ENCODE measurements around the gene INVS. TPM values are rescaled to one million over a fixed set of nuclear protein-coding genes. Genes with fewer than 3 reads are reported as not detected.

Gene INVS
- total and polyA plus RNA-seq, 3 donors from 2014 or later = 13.3 to 37.1 (median 31.7) TPM

DNA sequence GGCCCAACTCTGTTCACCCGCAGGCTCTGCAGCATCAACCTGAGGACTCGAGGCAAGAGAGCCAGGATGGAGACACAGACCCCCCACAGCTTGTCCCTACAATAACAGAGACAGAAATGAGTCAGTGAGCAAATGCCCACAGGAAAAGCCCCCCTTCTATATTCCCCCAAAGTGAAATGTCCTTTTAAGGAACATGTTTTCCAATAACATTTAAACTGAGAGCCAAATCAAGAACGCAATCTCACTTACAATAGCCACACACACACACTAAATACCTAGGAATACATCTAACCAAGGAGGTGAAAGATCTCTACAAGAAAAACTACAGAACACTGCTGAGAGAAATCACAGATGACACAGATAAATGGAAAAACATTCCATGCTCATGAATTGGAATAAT is 204.7 kb downstream of the INVS start:
- H3K4me3 ChIP-seq = no peak overlapping the region
- no peak overlapping the region for H3K27ac ChIP-seq
- TF ChIP-seq POLR2A (IDR thresholded peaks at IDR 0.05) = no peak
- TF ChIP-seq, protein P1, sequence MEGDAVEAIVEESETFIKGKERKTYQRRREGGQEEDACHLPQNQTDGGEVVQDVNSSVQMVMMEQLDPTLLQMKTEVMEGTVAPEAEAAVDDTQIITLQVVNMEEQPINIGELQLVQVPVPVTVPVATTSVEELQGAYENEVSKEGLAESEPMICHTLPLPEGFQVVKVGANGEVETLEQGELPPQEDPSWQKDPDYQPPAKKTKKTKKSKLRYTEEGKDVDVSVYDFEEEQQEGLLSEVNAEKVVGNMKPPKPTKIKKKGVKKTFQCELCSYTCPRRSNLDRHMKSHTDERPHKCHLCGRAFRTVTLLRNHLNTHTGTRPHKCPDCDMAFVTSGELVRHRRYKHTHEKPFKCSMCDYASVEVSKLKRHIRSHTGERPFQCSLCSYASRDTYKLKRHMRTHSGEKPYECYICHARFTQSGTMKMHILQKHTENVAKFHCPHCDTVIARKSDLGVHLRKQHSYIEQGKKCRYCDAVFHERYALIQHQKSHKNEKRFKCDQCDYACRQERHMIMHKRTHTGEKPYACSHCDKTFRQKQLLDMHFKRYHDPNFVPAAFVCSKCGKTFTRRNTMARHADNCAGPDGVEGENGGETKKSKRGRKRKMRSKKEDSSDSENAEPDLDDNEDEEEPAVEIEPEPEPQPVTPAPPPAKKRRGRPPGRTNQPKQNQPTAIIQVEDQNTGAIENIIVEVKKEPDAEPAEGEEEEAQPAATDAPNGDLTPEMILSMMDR (IDR thresholded peaks at IDR 0.05) = no peak
- no peaks in the 10 kb centered on the region for H3K27me3 ChIP-seq
- no peak for DNase-seq
- H3K9me3 ChIP-seq = no peaks in the 10 kb centered on the region
- no peaks in the 10 kb centered on the region for H3K36me3 ChIP-seq (ENCODE audit: low read depth, missing control alignments)
- H3K4me1 ChIP-seq = no peaks in the 10 kb centered on the region
- WGBS, 2 donors = 96% methylated on average over 3 of the region's 3 CpGs
- intact Hi-C loops (cut with DNase I; ENCODE audit: low total_unique reads) = no loop called here

DNA sequence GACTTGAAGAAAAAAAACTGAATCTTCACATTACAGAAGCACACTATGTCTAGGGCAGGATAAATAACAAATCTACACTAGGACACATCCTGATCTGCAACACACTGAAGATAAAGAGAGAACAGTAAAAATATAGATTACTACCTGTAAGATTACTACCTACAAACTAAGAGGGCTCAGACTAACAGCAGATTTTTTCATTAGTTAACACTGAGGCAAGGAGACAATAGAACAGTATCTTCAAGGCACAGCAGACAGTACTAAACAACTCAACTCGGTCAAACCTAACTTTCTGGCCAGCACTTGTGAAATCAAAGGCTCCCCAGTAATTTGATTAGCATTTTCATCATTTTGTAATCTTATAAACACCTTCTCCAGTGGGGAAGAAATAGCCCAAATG is 207.2 kb downstream of the INVS start:
- intact Hi-C loops (cut with DNase I; ENCODE audit: low total_unique reads) = no loop called here
- no peak for DNase-seq
- Histone ChIP-seq H3K27me3 (no peaks in the 10 kb centered on the region), H3K36me3 (ENCODE audit: low read depth, missing control alignments) (no peaks in the 10 kb centered on the region), H3K4me1 (no peaks in the 10 kb centered on the region), H3K9me3 (no peaks in the 10 kb centered on the region), H3K4me3 (no peak overlapping the region), H3K27ac (no peak overlapping the region)
- TF ChIP-seq POLR2A (IDR thresholded peaks at IDR 0.05) = no peak
- TF ChIP-seq, protein P1 (IDR thresholded peaks at IDR 0.05) = no peak
- 94 to 100% methylated on average over 1 of the region's 1 CpG for WGBS, 2 donors

DNA sequence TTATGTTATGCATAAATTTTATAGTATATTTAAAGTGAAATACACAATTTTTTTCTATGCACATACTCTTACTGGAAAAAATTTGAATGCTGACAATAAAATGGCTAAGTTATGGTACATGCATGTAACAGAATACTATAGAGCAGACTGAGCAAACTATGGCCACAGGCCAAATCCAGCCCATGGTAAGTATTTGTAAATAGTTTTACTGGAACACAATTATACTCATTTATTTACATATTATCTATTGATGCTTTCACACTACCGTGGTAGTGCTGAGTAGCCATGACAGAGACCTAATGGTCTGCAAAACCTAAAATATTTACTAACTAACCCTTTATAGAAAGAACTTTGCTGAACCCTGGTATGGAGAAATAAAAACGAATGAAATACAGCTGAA is 208.0 kb downstream of the INVS start:
- Histone ChIP-seq H3K4me1 (no peaks in the 10 kb centered on the region), H3K36me3 (ENCODE audit: low read depth, missing control alignments) (no peaks in the 10 kb centered on the region), H3K27ac (no peak overlapping the region), H3K9me3 (no peaks in the 10 kb centered on the region), H3K4me3 (no peak overlapping the region), H3K27me3 (no peaks in the 10 kb centered on the region)
- TF ChIP-seq POLR2A (IDR thresholded peaks at IDR 0.05) = no peak
- TF ChIP-seq, protein P1 (IDR thresholded peaks at IDR 0.05) = no peak
- DNase-seq = no peak
- WGBS, 2 donors = 84 to 88% methylated on average over 2 of the region's 2 CpGs
- intact Hi-C loops (cut with DNase I; ENCODE audit: low total_unique reads) = no loop called here

DNA sequence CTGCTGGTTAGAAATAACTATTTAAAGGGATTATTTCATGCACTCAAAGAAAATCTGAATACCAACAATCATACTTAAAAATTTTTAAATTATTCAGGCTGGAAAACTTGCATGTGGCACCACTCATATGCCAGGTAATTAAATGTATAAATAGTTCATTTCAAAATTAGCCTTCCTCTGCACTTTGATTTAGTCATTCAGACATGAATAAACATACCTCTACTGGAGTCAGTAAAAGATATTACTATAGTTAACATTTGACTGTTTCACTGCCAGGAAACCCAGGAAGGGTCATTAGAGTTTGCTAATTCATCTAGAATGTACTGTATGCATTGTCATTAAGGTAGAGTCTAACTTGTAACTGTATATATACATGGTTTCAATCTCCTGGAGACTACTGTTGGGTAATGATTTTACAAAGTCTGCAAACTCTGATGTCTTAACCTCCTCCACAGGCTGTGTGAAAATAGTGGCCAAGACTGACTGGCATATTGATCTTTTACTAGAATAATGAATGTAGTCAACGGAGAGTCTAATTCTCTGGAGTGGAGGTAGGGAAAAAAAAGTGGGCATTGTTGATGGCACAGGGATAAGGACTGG is 210.0 kb downstream of the INVS start:
- WGBS, 2 donors = 94 to 96% methylated on average over 1 of the region's 1 CpG
- no peaks in the 10 kb centered on the region for H3K4me1 ChIP-seq
- no peak for DNase-seq
- intact Hi-C loops (cut with DNase I; ENCODE audit: low total_unique reads) = no loop called here
- no peaks in the 10 kb centered on the region for H3K27me3 ChIP-seq
- H3K9me3 ChIP-seq = no peaks in the 10 kb centered on the region
- no peak overlapping the region for H3K27ac ChIP-seq
- H3K4me3 ChIP-seq = no peak overlapping the region
- TF ChIP-seq, protein P1 (IDR thresholded peaks at IDR 0.05) = no peak
- no peak for TF ChIP-seq POLR2A (IDR thresholded peaks at IDR 0.05)
- no peaks in the 10 kb centered on the region for H3K36me3 ChIP-seq (ENCODE audit: low read depth, missing control alignments)

DNA sequence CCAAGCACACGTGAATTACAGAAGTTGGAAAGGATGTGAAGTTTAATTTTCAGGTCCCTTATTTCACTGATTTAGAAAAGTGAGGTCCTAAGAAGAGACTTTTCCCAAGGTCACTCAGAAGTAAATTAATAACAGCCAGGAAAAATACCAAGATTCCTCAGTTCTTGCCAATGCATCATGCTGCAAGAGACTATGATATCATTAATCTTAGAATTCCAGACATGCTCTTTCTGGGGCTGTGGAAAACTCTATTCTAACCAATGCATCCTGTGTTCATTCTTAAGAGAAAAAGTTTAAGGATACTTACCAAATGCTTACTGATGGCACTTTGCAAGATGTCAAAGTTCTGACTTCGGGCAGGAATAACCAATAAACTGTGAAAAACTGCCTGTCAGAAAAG is 210.9 kb downstream of the INVS start:
- TF ChIP-seq, protein P1 (IDR thresholded peaks at IDR 0.05) = no peak
- TF ChIP-seq POLR2A (IDR thresholded peaks at IDR 0.05) = no peak
- intact Hi-C loops (cut with DNase I; ENCODE audit: low total_unique reads) = no loop called here

More for the DNA sequence above, 210.9 kb downstream of the INVS start:
- no peak overlapping the region for H3K4me3 ChIP-seq
- no peak for DNase-seq
- no peaks in the 10 kb centered on the region for H3K27me3 ChIP-seq
- 70 to 71% methylated on average over 2 of the region's 2 CpGs for WGBS, 2 donors
- H3K4me1 ChIP-seq = no peaks in the 10 kb centered on the region
- no peaks in the 10 kb centered on the region for H3K36me3 ChIP-seq (ENCODE audit: low read depth, missing control alignments)
- no peaks in the 10 kb centered on the region for H3K9me3 ChIP-seq
- no peak overlapping the region for H3K27ac ChIP-seq

Data from testis (tissue), 3 donors.